Measurements from ENCODE around the gene CCDC88B.

The CCDC88B gene

DNA sequence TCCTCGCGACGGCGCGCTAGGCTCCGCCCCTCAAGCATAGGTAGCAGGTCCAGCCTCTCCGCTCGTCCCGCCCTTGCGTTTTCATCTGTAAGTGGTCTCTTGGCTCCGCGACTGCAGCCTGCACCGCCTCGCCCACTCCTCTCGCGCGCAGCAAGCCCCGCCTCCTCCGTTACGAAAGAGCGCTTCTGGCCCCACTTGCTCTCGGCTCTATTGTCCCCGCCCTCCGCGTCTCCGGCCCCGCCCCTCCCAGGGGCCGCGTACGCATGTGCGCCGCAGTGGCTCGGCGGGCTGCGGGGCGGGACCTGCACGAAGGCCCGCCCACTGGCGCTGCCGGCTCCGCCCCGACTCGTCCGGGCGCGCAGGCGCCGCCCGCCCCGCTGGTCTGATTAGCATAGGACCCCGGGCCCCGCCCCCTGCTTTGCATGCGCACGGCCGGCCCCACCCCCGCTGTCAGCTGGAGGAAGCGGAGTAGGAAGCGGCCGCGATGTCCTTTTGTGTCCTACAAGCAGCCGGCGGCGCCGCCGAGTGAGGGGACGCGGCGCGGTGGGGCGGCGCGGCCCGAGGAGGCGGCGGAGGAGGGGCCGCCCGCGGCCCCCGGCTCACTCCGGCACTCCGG lies 34.8 kb upstream of the CCDC88B start, which contains the start of gene ESRRA:
TSS of gene ESRRA (plus strand) at position 450 of the 616 bp plus-strand sequence. CDS start 1,656 bp downstream, outside the sequence.
- TF ChIP-seq KLF8 (tag by site-specific recombination; IDR thresholded peaks at IDR 0.05): peak; percentile 56; the same call in 1 of the 2 replicates
- TF ChIP-seq ZNF174 (tag by site-specific recombination; IDR thresholded peaks at IDR 0.05): no peak
- peak; percentile 85 for TF ChIP-seq KLF9 (tag by site-specific recombination; IDR thresholded peaks at IDR 0.05; ENCODE audit: low read depth)
- 0 out of 2 replicates have a peak, but pooled peaks have one; percentile 31 for TF ChIP-seq KLF10 (tag by site-specific recombination; IDR thresholded peaks at IDR 0.05)
- no peak for TF ChIP-seq ZNF747 (tag by site-specific recombination; IDR thresholded peaks at IDR 0.05)
- no peak for TF ChIP-seq BCL11B (tag by site-specific recombination; IDR thresholded peaks at IDR 0.05; ENCODE audit: low read depth)
- no peak for TF ChIP-seq ZNF791 (tag by site-specific recombination; IDR thresholded peaks at IDR 0.05)
- peak; percentile 65 for TF ChIP-seq ZFHX2 (tag by site-specific recombination; conservative IDR thresholded peaks at IDR 0.05)
- TF ChIP-seq ZNF266 (tag by site-specific recombination; IDR thresholded peaks at IDR 0.05; ENCODE audit: low read depth): no peak
- TF ChIP-seq ZNF707 (tag by site-specific recombination; IDR thresholded peaks at IDR 0.05): no peak
- no peak for TF ChIP-seq RBAK (tag by site-specific recombination; IDR thresholded peaks at IDR 0.05)
- TF ChIP-seq ZSCAN23 (tag by site-specific recombination; IDR thresholded peaks at IDR 0.05): no peak
- peak; percentile 84 for TF ChIP-seq SP3 (tag by site-specific recombination; IDR thresholded peaks at IDR 0.05)
- no peak for TF ChIP-seq ZNF169 (tag by site-specific recombination; IDR thresholded peaks at IDR 0.05)
- no peak for TF ChIP-seq ZNF423 (tag by site-specific recombination; IDR thresholded peaks at IDR 0.05)
- TF ChIP-seq SP2 (tag by site-specific recombination; IDR thresholded peaks at IDR 0.05): peak; percentile 93
- no peak for TF ChIP-seq ZNF157 (tag by site-specific recombination; IDR thresholded peaks at IDR 0.05)
- peak; percentile 45 for TF ChIP-seq ZNF341 (tag by site-specific recombination; IDR thresholded peaks at IDR 0.05; ENCODE audit: low read depth)
- no peak for TF ChIP-seq YY1 (tag by site-specific recombination; IDR thresholded peaks at IDR 0.05)
- peak; percentile 32; the same call in 1 of the 2 replicates for TF ChIP-seq FEZF1 (tag by site-specific recombination; IDR thresholded peaks at IDR 0.05)
- TF ChIP-seq ZNF624 (tag by site-specific recombination; IDR thresholded peaks at IDR 0.05): no peak
- TF ChIP-seq, protein P1, sequence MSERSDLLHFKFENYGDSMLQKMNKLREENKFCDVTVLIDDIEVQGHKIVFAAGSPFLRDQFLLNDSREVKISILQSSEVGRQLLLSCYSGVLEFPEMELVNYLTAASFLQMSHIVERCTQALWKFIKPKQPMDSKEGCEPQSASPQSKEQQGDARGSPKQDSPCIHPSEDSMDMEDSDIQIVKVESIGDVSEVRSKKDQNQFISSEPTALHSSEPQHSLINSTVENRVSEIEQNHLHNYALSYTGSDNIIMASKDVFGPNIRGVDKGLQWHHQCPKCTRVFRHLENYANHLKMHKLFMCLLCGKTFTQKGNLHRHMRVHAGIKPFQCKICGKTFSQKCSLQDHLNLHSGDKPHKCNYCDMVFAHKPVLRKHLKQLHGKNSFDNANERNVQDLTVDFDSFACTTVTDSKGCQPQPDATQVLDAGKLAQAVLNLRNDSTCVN (tag by site-specific recombination; optimal IDR thresholded peaks at IDR 0.05): peak; percentile 53
- TF ChIP-seq ZFP69B (tag by site-specific recombination; IDR thresholded peaks at IDR 0.05): peak; percentile 44; the same call in 1 of the 2 replicates
- 0 out of 2 replicates have a peak, but pooled peaks have one; percentile 24 for TF ChIP-seq PATZ1 (tag by site-specific recombination; IDR thresholded peaks at IDR 0.05)
- no peak for TF ChIP-seq ZNF221 (tag by site-specific recombination; IDR thresholded peaks at IDR 0.05; ENCODE audit: borderline replicate concordance)
- no peak for TF ChIP-seq ZNF223 (tag by site-specific recombination; IDR thresholded peaks at IDR 0.05)
- peak; percentile 29; the same call in 1 of the 2 replicates for TF ChIP-seq EGR2 (tag by site-specific recombination; IDR thresholded peaks at IDR 0.05; ENCODE audit: low read depth)
- TF ChIP-seq ZNF10 (tag by site-specific recombination; IDR thresholded peaks at IDR 0.05): no peak
- TF ChIP-seq ZNF677 (tag by site-specific recombination; IDR thresholded peaks at IDR 0.05): no peak
- TF ChIP-seq HOXC10 (CRISPR knock-in tag; IDR thresholded peaks at IDR 0.05): no peak
- H3K36me3 ChIP-seq (ENCODE audit: control insufficient read depth in 2 of 2, insufficient read depth in 1 of 2, low read length in 2 of 2): peaks cover 0 to 5% of the 10 kb centered on the region in 2 experiments; a peak in 1 of 3 replicates
- no peaks in the 10 kb centered on the region for H3K4me1 ChIP-seq (ENCODE audit: control insufficient read depth, insufficient read depth, low read length)
- H3K4me3 ChIP-seq (ENCODE audit: low read depth, low read length): peak within 1 kb of the TSS; percentile 62
- H3K9me3 ChIP-seq (ENCODE audit: control insufficient read depth, insufficient read depth, low read depth, low read length): no peaks in the 10 kb centered on the region
- ChIA-PET POLR2A (interaction anchor here (0.6 to 3.6 kb wide), 14 partner anchors 12 to 1193 kb away, joined by 3 to 43 read pairs (median 5); partner anchors contain the start of genes BAD, FKBP2, GPR137 and NUDT22), CTCF (interaction anchor here (0.6 to 5.8 kb wide), 33 partner anchors 8 to 1782 kb away, joined by 3 to 81 read pairs (median 5); partner anchors contain the start of genes BAD, FERMT3, PLCB3 and PPP1R14B)
- H3K27ac ChIP-seq (ENCODE audit: extremely low read depth, low read depth, low read length): peak within 1 kb of the TSS; percentile 70
